NCI-H1092 (cell line): Measurements from ENCODE around the gene BMAL1.

Experiments
- DNase-seq: peaks from one replicate; lab custom pipeline; 2025; lab: John Stamatoyannopoulos, UW

Gene BMAL1

GRCh38 chr11:13343931-13344717 lies 66.5 kb downstream of the BMAL1 start:
- DNase-seq = peak; percentile 77

GRCh38 chr11:13344818-13345217 lies 67.2 kb downstream of the BMAL1 start:
- DNase-seq = no peak

- no peak for DNase-seq
These were observed 68.9 kb downstream of the BMAL1 start for GRCh38 chr11:13346470-13346869.

- DNase-seq = no peak
These were observed 70.3 kb downstream of the BMAL1 start for GRCh38 chr11:13347901-13348300.

GRCh38 chr11:13348305-13348704 lies 70.7 kb downstream of the BMAL1 start:
- no peak for DNase-seq

GRCh38 chr11:13349046-13349445 lies 71.5 kb downstream of the BMAL1 start:
- no peak for DNase-seq

GRCh38 chr11:13349581-13349980 lies 72.0 kb downstream of the BMAL1 start:
- no peak for DNase-seq

GRCh38 chr11:13352711-13353110 lies 75.1 kb downstream of the BMAL1 start:
- no peak for DNase-seq

- DNase-seq = no peak
These were observed 76.7 kb downstream of the BMAL1 start for GRCh38 chr11:13354335-13354734.

GRCh38 chr11:13355191-13355590 lies 77.6 kb downstream of the BMAL1 start:
- no peak for DNase-seq

GRCh38 chr11:13357232-13357631 lies 79.6 kb downstream of the BMAL1 start:
- DNase-seq = no peak

GRCh38 chr11:13358596-13359270 lies 81.1 kb downstream of the BMAL1 start:
- DNase-seq = no peak

GRCh38 chr11:13362596-13363109 lies 85.1 kb downstream of the BMAL1 start:
- DNase-seq = no peak

- DNase-seq = no peak
These were observed 86.8 kb downstream of the BMAL1 start for GRCh38 chr11:13364388-13364787.

- no peak for DNase-seq
These were observed 88.9 kb downstream of the BMAL1 start for GRCh38 chr11:13366266-13367026.

- DNase-seq = no peak
These were observed 89.5 kb downstream of the BMAL1 start for GRCh38 chr11:13367115-13367514.

- DNase-seq = no peak
These were observed 90.5 kb downstream of the BMAL1 start for GRCh38 chr11:13368041-13368446.

- DNase-seq = no peak
These were observed 95.6 kb downstream of the BMAL1 start for GRCh38 chr11:13373216-13373615.

- no peak for DNase-seq
These were observed 98.2 kb downstream of the BMAL1 start for GRCh38 chr11:13375798-13376197.

GRCh38 chr11:13376402-13376801 lies 98.8 kb downstream of the BMAL1 start:
- no peak for DNase-seq

- peak; percentile 22 for DNase-seq
These were observed 99.2 kb downstream of the BMAL1 start for GRCh38 chr11:13376838-13377237.

- no peak for DNase-seq
These were observed 100.7 kb downstream of the BMAL1 start for GRCh38 chr11:13378316-13378715.

- DNase-seq = no peak
These were observed 103.1 kb downstream of the BMAL1 start for GRCh38 chr11:13380731-13381130.
